ENCODE data around the gene MBD3.
"Not testable (repeated sequence)": the region's sequence is repeated elsewhere in the genome, so short reads cannot be mapped to it uniquely, and the experiment has no call there.

Gene MBD3

GRCh38 chr19:1592755-1593500 lies at the start of gene MBD3:
TSS of gene MBD3 (minus strand) at chr19:1592865. CDS start at chr19:1592631, 234 bp downstream.
- no peak for TF ChIP-seq CTCF (IDR thresholded peaks at IDR 0.05; ENCODE audit: control insufficient read depth, extremely low read depth, insufficient read depth)
- peak within 1 kb of the TSS; percentile 95 for H3K4me3 ChIP-seq (ENCODE audit: low read depth, low read length)
- DNase-seq (ENCODE audit: low read depth) = peak; percentile 72

- not testable (repeated sequence) for H3K4me3 ChIP-seq (ENCODE audit: low read depth, low read length); DNase-seq (ENCODE audit: low read depth)
Measured at GRCh38 chr19:1640893-1641448, 48.3 kb upstream of the MBD3 start.

GRCh38 chr19:1636325-1637236 lies 43.9 kb upstream of the MBD3 start:
- no peak for TF ChIP-seq CTCF (IDR thresholded peaks at IDR 0.05; ENCODE audit: control insufficient read depth, extremely low read depth, insufficient read depth)
- no peak for DNase-seq (ENCODE audit: low read depth)
- H3K4me3 ChIP-seq (ENCODE audit: low read depth, low read length) = no peak overlapping the region

GRCh38 chr19:1634938-1635243 lies 42.2 kb upstream of the MBD3 start:
- TF ChIP-seq CTCF (IDR thresholded peaks at IDR 0.05; ENCODE audit: control insufficient read depth, extremely low read depth, insufficient read depth) = no peak
- H3K4me3 ChIP-seq (ENCODE audit: low read depth, low read length) = no peak overlapping the region
- no peak for DNase-seq (ENCODE audit: low read depth)

GRCh38 chr19:1634242-1634937 lies 41.7 kb upstream of the MBD3 start:
- no peak for DNase-seq (ENCODE audit: low read depth)
- TF ChIP-seq CTCF (IDR thresholded peaks at IDR 0.05; ENCODE audit: control insufficient read depth, extremely low read depth, insufficient read depth) = no peak
- H3K4me3 ChIP-seq (ENCODE audit: low read depth, low read length) = no peak overlapping the region

- DNase-seq (ENCODE audit: low read depth) = no peak
- H3K4me3 ChIP-seq (ENCODE audit: low read depth, low read length) = no peak overlapping the region
- no peak for TF ChIP-seq CTCF (IDR thresholded peaks at IDR 0.05; ENCODE audit: control insufficient read depth, extremely low read depth, insufficient read depth)
Measured at GRCh38 chr19:1633269-1633826, 40.7 kb upstream of the MBD3 start.
